ENCODE results near the gene GLP2R.

GLP2R gene

DNA sequence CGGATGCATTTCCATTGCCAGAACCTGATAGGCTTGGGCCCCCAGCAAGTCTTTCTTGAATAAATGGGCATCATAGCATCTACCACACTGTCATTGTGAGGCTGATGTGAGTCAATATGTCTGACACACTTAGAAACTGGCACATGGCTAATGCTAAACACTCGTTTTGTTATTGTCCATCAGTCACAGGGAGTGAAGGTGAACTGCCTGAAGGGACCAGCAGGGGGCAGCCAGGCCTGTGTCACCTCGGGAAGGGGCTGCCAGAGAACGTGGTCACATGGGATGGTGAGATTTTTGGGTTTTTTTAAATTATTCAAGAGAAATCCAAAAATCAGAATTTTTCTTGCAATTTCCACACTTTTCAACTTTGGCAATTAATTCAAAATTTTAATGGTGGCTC, 80.2 kb downstream of the GLP2R start:
- no peak overlapping the region for H3K27ac ChIP-seq (ENCODE audit: insufficient read depth, low read length, poor library complexity, severe bottlenecking)
- H3K36me3 ChIP-seq (ENCODE audit: control insufficient read depth, insufficient read depth, low read length) = no peaks in the 10 kb centered on the region
- DNase-seq = no peak
- no peak overlapping the region for H3K4me3 ChIP-seq (ENCODE audit: insufficient read depth, low read depth, low read length, poor library complexity, severe bottlenecking)
- H3K27me3 ChIP-seq (replicated peaks; ENCODE audit: control insufficient read depth, insufficient read depth, low read length, poor library complexity, severe bottlenecking) = no peaks in the 10 kb centered on the region
- no peaks in the 10 kb centered on the region for H3K9me3 ChIP-seq (ENCODE audit: control insufficient read depth, low read length)
- H3K4me1 ChIP-seq (ENCODE audit: control insufficient read depth, insufficient read depth, low read length, poor library complexity, severe bottlenecking) = no peaks in the 10 kb centered on the region

DNA sequence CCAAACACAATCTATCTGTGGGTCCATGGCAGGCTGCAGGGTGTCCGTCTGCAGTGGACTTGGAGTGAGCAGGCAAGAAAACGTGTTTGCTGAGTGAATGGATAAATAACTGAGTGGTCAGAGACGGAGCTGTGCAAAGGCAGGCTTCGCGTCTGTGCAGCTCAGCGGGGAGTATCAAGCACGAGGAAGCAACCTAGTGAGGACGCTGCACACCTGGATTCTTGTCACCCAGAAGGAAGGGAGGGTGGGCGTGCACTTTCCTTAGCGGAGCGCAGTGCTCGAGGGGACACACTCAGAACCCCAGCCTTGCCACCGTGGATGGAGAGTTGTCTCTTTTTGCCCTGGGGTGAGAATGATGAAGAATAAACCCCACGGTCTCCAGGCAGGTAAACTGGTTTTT, 80.9 kb downstream of the GLP2R start:
- no peaks in the 10 kb centered on the region for H3K36me3 ChIP-seq (ENCODE audit: control insufficient read depth, insufficient read depth, low read length)
- no peak for DNase-seq
- H3K4me1 ChIP-seq (ENCODE audit: control insufficient read depth, insufficient read depth, low read length, poor library complexity, severe bottlenecking) = no peaks in the 10 kb centered on the region
- no peak overlapping the region for H3K27ac ChIP-seq (ENCODE audit: insufficient read depth, low read length, poor library complexity, severe bottlenecking)
- H3K4me3 ChIP-seq (ENCODE audit: insufficient read depth, low read depth, low read length, poor library complexity, severe bottlenecking) = no peak overlapping the region
- no peaks in the 10 kb centered on the region for H3K27me3 ChIP-seq (replicated peaks; ENCODE audit: control insufficient read depth, insufficient read depth, low read length, poor library complexity, severe bottlenecking)
- H3K9me3 ChIP-seq (ENCODE audit: control insufficient read depth, low read length) = no peaks in the 10 kb centered on the region

DNA sequence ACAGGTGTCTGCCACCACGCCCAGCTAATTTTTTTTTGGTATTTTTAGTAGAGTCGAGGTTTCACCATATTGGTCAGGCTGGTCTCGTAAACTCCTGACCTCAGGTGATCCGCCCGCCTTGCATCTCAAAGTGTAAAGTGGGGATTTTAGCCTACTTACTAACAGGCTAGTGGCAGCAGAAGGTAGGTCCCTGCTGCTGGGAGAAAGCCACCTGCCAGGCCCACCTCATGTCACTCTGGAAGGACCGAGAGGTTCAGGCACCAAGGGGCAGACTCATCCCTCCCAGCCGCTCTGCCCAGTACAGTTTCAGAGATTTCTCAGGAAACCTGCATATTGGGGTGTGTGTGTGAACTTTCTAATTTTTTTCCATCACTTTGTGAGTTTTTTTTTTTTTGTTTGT, 81.4 kb downstream of the GLP2R start:
- Histone ChIP-seq H3K36me3 (ENCODE audit: control insufficient read depth, insufficient read depth, low read length) (no peaks in the 10 kb centered on the region), H3K27me3 (replicated peaks; ENCODE audit: control insufficient read depth, insufficient read depth, low read length, poor library complexity, severe bottlenecking) (no peaks in the 10 kb centered on the region), H3K4me3 (ENCODE audit: insufficient read depth, low read depth, low read length, poor library complexity, severe bottlenecking) (no peak overlapping the region), H3K4me1 (ENCODE audit: control insufficient read depth, insufficient read depth, low read length, poor library complexity, severe bottlenecking) (no peaks in the 10 kb centered on the region), H3K9me3 (ENCODE audit: control insufficient read depth, low read length) (no peaks in the 10 kb centered on the region), H3K27ac (ENCODE audit: insufficient read depth, low read length, poor library complexity, severe bottlenecking) (no peak overlapping the region)
- DNase-seq = no peak

DNA sequence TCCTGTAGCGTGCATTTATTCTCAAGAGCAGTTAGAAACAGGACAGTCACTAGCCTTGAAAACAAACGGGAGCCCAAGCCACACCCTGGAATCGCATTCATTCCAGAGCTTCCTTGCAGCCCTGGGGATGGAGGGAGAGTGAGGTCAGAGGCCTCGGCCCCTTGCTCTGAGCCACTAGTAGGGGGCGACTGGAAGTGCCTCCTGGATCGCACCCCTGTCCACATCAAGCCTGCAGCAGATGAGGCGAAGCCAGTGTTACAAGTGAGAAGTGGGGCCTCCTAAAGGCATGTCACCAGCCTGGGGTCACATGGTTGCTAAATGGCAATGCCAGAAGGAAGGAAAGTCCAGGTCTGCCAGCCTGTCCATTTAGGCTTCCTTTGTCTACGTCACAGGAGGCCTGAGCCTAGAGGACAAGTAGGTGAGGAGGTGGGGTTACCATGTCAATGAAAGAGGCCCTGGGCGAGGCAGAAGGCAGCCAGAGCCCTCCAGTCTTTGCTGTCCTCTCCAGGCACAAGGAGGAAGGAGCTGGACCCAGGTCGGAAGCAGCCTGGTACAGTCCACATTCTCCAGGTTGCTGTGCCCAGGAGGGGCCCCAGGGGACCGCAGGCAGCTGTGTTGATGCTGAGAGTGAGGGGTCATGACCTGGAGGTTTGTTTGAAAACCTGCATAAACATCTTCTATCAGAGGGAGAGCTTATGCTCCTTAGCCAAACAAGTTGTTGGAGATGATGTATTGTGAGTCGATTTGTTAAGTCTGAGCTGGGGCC, 82.3 kb downstream of the GLP2R start:
- Histone ChIP-seq H3K9me3 (ENCODE audit: control insufficient read depth, low read length) (no peaks in the 10 kb centered on the region), H3K27ac (ENCODE audit: insufficient read depth, low read length, poor library complexity, severe bottlenecking) (no peak overlapping the region), H3K36me3 (ENCODE audit: control insufficient read depth, insufficient read depth, low read length) (no peaks in the 10 kb centered on the region), H3K4me3 (ENCODE audit: insufficient read depth, low read depth, low read length, poor library complexity, severe bottlenecking) (no peak overlapping the region), H3K4me1 (ENCODE audit: control insufficient read depth, insufficient read depth, low read length, poor library complexity, severe bottlenecking) (no peaks in the 10 kb centered on the region), H3K27me3 (replicated peaks; ENCODE audit: control insufficient read depth, insufficient read depth, low read length, poor library complexity, severe bottlenecking) (no peaks in the 10 kb centered on the region)
- DNase-seq = no peak

DNA sequence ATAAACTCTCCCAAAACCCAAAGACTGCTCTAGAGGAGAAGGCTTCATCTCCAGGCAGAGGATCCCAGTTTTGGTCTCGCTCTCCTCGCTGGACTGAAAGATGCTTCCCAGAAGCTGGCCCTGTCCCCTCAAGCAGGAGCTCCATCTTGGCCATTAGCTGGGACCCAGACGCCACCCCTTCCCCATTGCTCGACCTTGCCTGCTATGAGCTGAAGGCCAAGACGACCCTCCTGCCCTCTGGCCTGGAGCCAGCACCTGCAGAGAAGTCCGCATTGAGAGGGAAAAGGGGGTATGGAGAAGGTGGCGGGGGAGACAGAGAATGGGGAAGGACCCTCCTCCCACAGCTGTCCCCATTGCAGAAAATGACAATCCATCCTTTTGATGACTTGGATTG, 82.9 kb downstream of the GLP2R start:
- Histone ChIP-seq H3K9me3 (ENCODE audit: control insufficient read depth, low read length) (no peaks in the 10 kb centered on the region), H3K4me1 (ENCODE audit: control insufficient read depth, insufficient read depth, low read length, poor library complexity, severe bottlenecking) (no peaks in the 10 kb centered on the region), H3K27ac (ENCODE audit: insufficient read depth, low read length, poor library complexity, severe bottlenecking) (no peak overlapping the region), H3K36me3 (ENCODE audit: control insufficient read depth, insufficient read depth, low read length) (no peaks in the 10 kb centered on the region), H3K4me3 (ENCODE audit: insufficient read depth, low read depth, low read length, poor library complexity, severe bottlenecking) (no peak overlapping the region), H3K27me3 (replicated peaks; ENCODE audit: control insufficient read depth, insufficient read depth, low read length, poor library complexity, severe bottlenecking) (no peaks in the 10 kb centered on the region)
- DNase-seq = no peak

DNA sequence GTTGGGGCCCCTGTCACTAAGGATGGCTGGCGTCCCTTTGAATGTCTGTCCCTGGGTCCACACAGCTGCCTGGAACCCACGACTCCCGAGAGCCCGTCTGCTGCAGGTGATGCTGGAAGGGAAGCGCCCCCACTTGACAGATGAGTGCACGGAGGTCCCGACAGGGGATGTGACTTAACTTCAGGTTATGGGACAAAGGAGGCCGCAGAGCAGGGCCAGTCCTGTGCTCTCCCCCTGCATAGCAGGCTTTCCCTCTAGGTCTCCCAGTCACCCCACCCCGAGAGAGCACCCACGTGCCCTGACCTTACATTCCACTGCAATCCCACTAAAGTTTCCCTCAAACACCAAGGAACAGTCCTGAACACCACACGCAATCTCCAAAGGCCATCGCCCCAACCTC, 85.4 kb downstream of the GLP2R start:
- no peak overlapping the region for H3K27ac ChIP-seq (ENCODE audit: insufficient read depth, low read length, poor library complexity, severe bottlenecking)
- H3K4me3 ChIP-seq (ENCODE audit: insufficient read depth, low read depth, low read length, poor library complexity, severe bottlenecking) = no peak overlapping the region
- H3K9me3 ChIP-seq (ENCODE audit: control insufficient read depth, low read length) = no peaks in the 10 kb centered on the region
- no peaks in the 10 kb centered on the region for H3K27me3 ChIP-seq (replicated peaks; ENCODE audit: control insufficient read depth, insufficient read depth, low read length, poor library complexity, severe bottlenecking)
- no peaks in the 10 kb centered on the region for H3K36me3 ChIP-seq (ENCODE audit: control insufficient read depth, insufficient read depth, low read length)
- DNase-seq = no peak
- H3K4me1 ChIP-seq (ENCODE audit: control insufficient read depth, insufficient read depth, low read length, poor library complexity, severe bottlenecking) = no peaks in the 10 kb centered on the region

DNA sequence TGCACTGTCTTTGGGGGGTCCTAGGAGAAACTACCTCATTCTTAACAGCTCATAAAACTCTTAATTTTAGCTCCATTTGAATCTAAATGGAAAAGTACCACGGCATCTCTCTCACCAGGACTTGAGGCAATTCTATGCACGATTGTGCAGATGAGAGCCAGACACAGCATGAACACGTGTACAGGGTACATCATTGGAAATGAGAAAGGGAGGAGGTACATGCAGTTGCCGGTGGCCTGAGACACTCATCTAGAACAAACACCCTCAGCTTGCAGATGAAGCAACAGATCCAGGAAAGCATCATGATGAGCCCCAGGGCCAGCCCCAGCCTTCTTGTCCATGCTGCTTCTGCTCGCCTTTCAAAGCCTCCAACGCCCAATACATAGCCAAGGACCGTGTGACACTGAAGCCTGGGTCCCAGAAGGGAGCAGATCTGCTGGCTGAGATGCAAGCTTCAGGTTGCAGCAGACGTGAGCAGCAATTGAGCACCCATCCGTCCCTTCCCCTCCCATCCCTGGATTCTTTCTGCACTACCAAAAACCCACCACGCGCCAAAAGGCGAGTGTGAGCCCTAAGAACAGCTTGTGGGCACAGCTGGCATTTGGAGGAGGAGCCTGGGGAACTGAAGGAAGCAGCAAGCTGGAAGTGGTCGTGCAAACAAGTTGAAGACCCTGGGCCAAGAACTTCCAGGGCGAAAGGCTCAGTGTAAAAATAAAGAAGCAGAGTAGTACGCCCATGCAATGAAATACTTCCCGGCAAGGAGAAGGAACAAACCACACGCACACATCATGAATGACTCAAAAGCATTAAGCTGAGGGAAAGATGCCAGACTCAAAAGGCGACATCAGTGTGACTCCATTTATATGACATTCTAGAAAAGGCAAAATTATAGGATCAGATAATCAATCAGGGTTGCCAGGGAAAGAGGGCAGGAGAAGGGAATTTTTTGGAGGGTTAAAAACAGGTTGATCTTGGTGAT, 86.7 kb downstream of the GLP2R start:
- no peak overlapping the region for H3K4me3 ChIP-seq (ENCODE audit: insufficient read depth, low read depth, low read length, poor library complexity, severe bottlenecking)
- no peaks in the 10 kb centered on the region for H3K36me3 ChIP-seq (ENCODE audit: control insufficient read depth, insufficient read depth, low read length)
- H3K27ac ChIP-seq (ENCODE audit: insufficient read depth, low read length, poor library complexity, severe bottlenecking) = no peak overlapping the region
- no peak for DNase-seq
- H3K4me1 ChIP-seq (ENCODE audit: control insufficient read depth, insufficient read depth, low read length, poor library complexity, severe bottlenecking) = no peaks in the 10 kb centered on the region
- no peaks in the 10 kb centered on the region for H3K9me3 ChIP-seq (ENCODE audit: control insufficient read depth, low read length)
- H3K27me3 ChIP-seq (replicated peaks; ENCODE audit: control insufficient read depth, insufficient read depth, low read length, poor library complexity, severe bottlenecking) = no peaks in the 10 kb centered on the region

DNA sequence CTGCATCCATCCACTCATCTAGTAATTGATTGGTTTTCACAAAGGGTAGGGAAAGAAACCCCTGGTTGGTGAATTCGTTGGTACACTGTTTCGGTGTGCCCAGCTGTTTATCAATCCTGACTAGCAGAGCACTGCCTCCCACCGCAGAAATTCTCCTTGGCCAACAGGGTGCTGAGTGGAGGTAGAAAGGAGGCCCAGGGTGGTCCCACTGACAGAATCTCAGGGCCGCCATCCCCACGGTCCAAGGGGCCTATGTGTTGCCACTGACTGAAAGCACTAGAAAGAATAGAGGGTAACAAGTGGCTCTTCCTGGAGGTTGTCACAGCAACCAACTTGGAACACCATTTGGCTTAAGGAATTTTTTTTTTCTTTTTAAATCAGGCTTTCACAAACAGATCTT, 87.8 kb downstream of the GLP2R start:
- Histone ChIP-seq H3K36me3 (ENCODE audit: control insufficient read depth, insufficient read depth, low read length) (no peaks in the 10 kb centered on the region), H3K27ac (ENCODE audit: insufficient read depth, low read length, poor library complexity, severe bottlenecking) (no peak overlapping the region), H3K4me1 (ENCODE audit: control insufficient read depth, insufficient read depth, low read length, poor library complexity, severe bottlenecking) (no peaks in the 10 kb centered on the region), H3K27me3 (replicated peaks; ENCODE audit: control insufficient read depth, insufficient read depth, low read length, poor library complexity, severe bottlenecking) (no peaks in the 10 kb centered on the region), H3K9me3 (ENCODE audit: control insufficient read depth, low read length) (no peaks in the 10 kb centered on the region), H3K4me3 (ENCODE audit: insufficient read depth, low read depth, low read length, poor library complexity, severe bottlenecking) (no peak overlapping the region)
- DNase-seq = no peak

DNA sequence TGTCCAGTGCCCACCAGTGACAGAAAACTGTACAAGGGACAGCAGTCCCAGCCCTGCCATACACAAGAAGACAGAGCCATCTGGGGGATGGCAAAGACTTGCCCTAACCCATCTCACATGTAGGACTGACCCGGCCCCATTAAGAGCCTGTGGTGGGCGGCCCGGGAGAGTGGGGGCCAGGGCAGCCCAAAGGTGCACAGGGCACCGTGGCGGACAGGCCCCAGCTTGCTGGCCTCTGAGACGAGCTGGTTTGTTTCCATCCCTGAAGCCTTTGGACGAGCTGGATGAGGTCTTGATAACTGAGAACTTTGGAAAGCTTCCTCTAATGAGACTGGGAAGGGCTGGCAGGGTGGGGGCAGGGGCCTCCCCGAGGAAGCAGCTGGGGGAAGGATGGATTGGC, 90.4 kb downstream of the GLP2R start:
- DNase-seq = no peak
- Histone ChIP-seq H3K4me1 (ENCODE audit: control insufficient read depth, insufficient read depth, low read length, poor library complexity, severe bottlenecking) (no peaks in the 10 kb centered on the region), H3K36me3 (ENCODE audit: control insufficient read depth, insufficient read depth, low read length) (no peaks in the 10 kb centered on the region), H3K4me3 (ENCODE audit: insufficient read depth, low read depth, low read length, poor library complexity, severe bottlenecking) (no peak overlapping the region), H3K27ac (ENCODE audit: insufficient read depth, low read length, poor library complexity, severe bottlenecking) (no peak overlapping the region), H3K9me3 (ENCODE audit: control insufficient read depth, low read length) (no peaks in the 10 kb centered on the region), H3K27me3 (replicated peaks; ENCODE audit: control insufficient read depth, insufficient read depth, low read length, poor library complexity, severe bottlenecking) (no peaks in the 10 kb centered on the region)

DNA sequence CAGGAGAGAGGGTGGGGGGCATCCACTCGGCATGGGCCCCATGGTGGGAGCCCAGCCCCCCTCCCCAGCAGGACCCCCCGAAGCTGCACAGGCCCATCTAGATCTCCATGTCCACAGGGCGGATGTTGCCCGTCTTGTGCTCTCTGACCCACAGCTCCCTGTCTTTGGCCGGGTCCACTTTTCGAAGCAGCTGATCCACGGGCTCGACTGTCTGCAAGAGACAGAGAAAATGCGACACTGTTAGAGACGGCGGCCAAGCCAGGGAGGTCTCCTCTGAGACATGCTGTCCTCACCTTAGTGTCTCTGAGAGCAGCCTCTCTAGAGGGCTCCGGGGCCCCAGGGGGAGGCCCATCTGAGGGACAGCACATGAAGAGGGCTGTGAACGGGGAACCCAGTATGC, 91.4 kb downstream of the GLP2R start:
- no peaks in the 10 kb centered on the region for H3K27me3 ChIP-seq (replicated peaks; ENCODE audit: control insufficient read depth, insufficient read depth, low read length, poor library complexity, severe bottlenecking)
- H3K4me3 ChIP-seq (ENCODE audit: insufficient read depth, low read depth, low read length, poor library complexity, severe bottlenecking) = no peak overlapping the region
- no peak overlapping the region for H3K27ac ChIP-seq (ENCODE audit: insufficient read depth, low read length, poor library complexity, severe bottlenecking)
- DNase-seq = no peak
- H3K9me3 ChIP-seq (ENCODE audit: control insufficient read depth, low read length) = no peaks in the 10 kb centered on the region
- H3K36me3 ChIP-seq (ENCODE audit: control insufficient read depth, insufficient read depth, low read length) = no peaks in the 10 kb centered on the region
- no peaks in the 10 kb centered on the region for H3K4me1 ChIP-seq (ENCODE audit: control insufficient read depth, insufficient read depth, low read length, poor library complexity, severe bottlenecking)
